HG02798 (cell line): Measurements from ENCODE around the gene DUSP10.

Experiments used
- ATAC-seq: cut with Tn5 transposase; IDR thresholded peaks from one replicate; pipeline ENCODE4 v1.9.1; 2021; ENCODE audit warnings: mild to moderate bottlenecking; ENCODE audit not compliant: unreplicated experiment, poor library complexity

DUSP10 gene

DNA sequence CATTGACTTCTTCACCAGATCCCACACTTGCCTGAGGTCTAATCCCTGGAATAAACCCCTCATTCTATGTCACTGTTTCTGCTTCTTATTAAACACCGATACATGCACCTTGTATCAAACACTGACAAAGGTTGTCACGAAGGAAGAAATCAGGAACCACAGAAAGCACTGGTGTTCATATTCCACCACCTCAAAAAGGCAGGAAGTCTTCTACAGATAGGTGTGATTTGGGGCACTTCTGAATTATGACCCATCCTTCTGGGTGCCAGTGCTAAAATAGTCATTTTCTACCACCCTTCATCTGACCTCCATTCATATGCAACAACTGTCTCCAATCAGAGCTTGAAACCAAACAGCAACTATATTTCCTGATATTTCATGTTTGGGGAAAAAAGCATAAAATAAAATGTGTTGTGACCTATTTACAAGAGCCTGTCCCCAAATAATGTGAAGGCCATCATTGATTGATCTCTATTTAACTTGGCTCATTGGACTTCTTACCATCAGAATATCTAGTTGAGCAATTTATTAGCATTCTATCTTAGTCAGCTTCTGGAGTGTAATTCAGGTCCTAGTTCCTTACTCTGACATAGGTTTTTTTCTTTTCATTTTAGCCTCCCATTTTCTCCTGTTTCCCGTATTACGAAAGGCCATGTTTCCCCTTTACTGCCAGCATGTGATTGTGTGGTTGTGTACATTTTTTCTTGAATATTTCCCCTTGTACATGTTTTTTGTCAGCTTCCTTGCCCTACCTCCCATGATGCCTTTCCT lies 43.1 kb downstream of the DUSP10 start:
- ATAC-seq = no peak

DNA sequence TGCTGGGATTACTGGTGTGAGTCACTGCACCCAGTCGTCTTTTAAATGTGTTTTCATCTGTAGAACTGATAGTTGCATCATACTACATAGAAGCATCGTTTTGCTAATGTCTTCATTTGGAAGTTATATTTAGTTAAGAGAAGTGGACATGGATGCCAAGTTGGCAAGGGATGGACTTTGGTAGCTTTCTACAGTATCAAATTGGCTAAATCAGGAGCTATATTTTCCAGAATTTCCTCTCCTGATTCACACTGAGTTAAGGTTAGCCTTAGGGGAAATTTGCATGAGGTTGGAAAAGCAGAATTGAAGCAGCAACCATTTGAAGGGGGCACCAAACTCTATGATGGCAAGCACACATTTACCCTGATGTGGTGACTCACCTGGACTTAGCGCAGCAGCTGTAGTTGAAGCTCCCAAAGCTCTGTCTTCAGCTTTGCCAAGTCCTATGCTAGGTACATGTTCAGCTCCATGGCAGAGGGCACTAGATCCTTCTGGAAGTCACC lies 43.9 kb downstream of the DUSP10 start:
- no peak for ATAC-seq

DNA sequence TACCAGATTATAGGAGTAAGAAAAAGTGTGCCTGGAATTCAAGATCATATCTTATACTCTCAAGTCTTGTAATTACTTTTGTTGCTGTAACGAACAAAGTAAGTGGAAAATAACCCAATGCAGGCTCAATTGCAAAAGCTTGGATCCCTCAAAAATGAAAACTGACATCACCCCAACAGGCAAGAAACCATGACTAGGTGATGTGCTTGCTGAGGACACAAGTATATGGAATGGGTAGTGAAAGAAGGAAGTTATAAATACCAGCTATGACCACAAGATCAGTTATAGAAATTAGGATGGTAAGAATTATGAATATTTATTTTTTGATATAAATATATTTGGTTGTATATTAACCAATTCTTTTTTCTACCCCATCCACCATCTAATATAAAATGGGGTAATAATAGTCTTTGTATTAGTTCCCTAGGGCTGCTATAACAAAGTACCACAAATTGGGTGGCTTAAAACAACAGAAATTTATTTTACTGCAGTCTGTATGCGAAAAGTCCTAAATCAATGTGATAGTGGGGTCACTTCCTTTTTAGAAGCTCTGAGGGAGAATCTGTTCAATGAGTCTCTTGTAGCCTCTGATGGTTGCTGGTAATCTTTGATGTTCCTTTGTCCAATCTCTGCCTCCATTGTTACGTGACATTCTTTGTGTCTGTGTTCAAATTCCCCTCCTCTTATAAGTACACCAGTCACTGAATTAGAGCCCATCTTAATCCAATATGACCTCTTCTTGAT lies 45.0 kb downstream of the DUSP10 start:
- ATAC-seq = no peak

DNA sequence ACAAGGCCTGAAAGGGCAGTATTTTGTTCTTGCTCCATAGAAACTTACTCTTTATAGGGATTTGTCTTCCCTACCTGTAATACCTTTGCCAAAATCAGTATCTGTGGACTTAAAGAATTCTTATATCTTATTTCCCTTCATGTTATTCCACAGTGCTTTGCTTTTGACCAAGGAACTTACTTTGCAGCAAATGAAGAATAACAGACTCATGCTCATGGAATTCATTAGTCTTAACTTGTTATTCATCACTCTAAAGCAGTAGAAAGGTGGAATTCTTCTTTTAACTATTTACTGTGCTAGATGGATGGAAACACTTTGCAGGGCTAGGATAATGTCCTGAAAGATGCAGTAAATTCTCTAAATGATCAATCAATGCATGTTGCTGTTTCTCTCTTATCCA lies 45.9 kb downstream of the DUSP10 start:
- ATAC-seq = no peak

DNA sequence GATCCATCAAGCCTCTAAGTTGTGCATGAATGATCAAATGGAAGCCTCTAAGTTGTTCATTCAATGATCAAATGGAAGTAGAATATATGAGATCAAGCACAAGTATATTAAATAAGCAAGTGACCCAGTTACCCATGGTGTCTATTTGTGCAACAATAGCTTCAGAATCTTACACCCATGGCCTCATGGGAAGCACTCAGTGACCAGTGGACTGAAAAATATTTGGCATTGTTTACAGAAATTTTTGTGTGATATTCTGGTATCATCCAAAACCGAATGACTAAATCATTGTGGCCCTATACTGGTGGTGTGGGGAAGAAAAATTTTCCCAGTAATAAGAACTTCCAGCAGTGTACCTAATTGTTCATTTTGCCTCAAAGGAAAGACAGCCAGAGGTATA lies 46.6 kb downstream of the DUSP10 start:
- no peak for ATAC-seq

DNA sequence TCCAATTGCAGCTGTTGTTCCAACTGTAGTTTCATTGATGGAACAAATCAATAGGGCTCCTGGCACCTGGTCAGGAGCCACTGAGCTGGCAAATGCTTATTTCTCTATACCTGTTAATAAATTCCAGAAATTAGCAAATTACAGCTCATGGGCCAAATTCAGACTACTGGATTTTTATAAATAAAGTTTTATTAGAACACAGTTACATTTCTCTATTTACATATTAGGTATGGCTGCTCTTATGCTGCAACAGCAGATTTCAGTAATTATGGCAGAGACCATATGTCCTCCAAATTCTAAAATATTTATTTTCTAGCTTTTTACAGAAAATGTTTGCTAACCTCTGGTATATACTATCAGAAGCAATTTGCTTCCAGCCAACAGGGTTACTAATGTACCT lies 47.8 kb downstream of the DUSP10 start:
- ATAC-seq = no peak

DNA sequence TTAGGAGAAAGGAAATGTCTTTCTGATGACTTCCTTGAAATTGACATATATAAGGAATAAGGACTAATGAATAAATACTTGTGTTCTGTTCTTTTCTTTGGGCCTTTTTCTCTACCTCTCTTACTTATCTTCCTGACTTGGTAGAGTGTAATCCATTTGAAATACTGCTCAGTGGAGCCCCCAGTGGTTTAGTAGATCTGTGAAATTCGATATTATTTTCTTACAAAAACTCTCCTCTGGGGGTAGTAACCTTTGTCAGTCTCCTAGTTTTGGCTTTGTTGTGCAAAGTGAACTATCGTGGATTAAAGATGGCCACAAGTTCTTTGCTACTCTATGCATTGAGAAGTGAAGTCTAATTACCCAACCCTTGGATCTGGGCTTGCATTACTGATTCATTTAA lies 48.8 kb downstream of the DUSP10 start:
- no peak for ATAC-seq

DNA sequence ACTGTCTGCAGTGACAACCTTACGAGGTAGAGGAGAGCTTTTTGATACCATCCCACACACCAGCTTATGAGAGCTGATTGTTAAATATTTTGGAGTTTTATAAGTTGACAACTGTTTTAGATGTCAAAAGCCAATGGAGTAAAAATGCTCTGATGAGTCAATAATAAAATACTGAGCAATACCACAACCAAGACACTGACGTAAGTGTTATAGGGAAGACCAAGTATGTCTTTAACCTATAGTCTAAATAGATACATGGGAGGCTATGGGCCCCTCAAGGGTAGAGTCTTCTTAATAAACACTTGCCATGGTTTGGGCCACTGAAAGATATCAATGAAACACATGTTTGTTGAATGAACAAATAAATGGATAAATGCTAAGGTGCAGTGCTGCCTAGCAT lies 49.2 kb downstream of the DUSP10 start:
- no peak for ATAC-seq

DNA sequence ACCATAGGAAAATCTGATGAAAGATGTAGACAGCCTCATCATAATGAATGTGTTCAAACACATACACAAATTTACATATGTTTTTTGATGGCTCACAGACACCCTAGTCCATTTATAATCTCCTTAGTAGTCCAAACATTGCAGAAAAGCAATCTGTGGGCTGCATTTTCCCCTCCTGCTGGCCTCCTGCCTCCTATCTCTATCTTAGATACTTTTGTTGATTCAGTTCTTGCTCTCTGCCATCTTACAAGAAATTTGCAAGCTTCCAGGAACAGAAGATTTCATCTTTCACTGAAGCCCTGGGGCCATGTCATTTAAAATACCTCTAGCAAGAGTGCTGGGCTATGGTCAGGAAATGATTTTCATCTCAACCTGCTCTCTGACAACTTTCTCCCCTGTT lies 50.6 kb downstream of the DUSP10 start:
- no peak for ATAC-seq

DNA sequence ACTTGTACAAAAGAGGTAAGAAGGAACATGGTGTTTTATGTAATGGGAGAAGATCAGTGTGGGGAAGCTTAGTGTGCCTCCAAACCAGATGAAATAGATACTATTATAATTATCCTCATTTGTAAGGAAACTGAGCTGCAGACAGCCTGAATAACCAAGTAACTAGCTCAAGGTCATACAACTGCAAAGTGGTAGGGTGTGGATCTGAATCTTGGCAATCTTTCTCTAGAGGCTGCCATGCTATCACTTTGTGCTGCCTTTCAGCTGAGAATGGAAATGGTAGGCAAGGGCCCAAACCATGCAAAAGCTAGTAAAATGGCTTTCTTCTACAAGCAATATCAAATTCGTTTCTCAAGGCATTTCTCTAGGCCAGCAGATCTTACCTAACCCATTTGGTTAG lies 51.0 kb downstream of the DUSP10 start:
- ATAC-seq = no peak

DNA sequence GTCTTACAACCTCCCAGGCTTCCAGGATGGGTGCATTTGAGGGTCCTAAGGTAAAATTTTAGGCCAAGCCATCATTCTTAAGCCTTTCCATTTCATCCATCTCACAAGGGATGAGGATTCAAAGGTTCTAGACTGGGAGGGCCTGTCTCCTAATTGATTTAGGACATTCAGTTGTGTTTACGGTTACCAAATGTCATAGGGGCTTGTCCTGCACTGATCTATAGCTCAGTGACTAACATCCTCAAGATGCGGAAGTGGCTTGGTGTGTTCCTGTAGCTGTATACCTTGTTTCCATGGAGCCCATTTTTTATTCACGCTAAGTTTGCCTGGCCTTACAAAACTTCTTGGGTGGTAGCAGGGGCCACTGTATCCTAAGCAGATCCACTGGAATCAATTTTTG lies 52.8 kb downstream of the DUSP10 start:
- ATAC-seq = no peak

DNA sequence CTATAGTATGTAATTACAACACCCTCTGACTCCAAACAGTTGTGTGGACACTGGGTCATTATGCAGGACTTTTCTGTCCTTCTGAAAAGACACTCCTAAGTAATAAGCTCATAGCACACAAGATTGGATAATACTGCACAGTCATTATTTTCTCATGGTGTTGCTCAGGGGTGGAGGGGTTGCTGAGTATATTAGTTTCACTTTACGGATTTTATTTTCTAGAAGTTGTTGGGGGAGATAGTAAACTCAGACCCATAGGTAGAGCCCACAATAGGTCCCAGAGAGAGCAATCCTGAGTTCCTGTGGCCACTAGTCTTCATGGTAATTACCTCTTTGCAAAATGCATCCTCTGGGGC lies 53.4 kb downstream of the DUSP10 start:
- no peak for ATAC-seq

DNA sequence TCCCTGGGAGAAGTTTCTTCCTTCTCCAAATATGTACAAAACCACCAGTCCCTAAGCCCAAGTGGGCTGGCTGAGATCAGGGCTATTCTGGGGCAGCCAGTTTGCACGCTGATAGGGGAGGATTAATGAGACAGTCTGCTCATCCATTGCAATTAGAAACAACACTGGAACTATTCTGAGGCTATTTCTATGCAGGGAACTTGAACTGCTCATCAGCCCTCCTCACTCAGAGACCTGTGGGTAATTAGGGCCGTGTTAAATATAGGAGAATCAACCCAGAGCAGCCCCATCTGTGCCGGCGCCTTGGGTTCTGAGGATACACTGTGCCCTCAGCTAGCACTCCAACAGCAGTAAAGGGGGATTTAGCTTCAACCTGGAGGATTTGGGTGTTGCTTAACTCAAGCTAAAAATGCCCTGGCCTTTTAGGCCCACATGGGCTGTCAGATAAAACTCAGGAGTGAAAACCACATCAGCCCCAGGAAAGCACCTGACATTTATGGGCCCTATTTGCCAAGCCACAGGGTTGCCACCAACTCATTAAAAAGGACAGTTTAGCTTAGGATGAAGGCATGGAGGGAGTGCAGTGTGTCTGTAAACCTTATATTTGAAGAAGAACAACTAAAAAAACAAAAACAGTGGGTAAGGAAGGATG lies 53.9 kb downstream of the DUSP10 start:
- no peak for ATAC-seq

DNA sequence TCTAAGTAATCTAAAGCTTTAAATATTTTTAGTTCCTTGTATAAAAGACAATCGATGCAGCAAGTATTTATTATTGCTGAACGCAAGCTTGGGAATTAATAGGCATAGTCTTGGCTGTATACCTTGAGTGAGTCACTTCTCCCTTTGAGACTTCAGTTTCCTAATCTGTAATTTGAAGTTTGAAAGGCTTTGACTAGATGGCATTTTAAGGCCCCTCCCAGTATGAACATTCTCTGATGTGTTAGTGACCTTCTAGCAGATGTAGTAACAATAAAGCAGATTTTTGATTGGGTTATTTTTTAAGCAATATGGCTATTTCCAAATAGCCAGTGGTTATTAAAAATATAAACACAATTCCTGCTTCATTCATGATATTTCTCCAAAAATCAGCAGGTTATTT lies 58.2 kb downstream of the DUSP10 start:
- no peak for ATAC-seq

DNA sequence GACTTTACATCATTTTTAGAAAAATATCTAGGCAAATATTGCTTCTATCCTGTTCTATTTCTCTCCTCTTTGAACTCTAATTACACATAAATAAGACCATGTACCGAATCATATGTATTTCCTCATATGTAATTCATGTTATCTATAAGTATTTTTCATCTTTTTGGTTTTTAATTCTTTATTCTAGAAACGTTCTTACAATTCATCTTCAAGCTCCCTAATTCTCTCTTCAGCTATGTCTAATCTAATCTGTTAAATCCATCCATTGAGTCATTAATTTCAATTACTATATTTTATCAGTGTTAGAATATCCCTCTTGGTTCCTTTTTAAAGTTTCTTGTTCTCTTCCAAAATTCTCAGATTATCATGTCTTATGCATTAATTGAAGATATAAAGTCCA lies 61.8 kb downstream of the DUSP10 start:
- no peak for ATAC-seq

DNA sequence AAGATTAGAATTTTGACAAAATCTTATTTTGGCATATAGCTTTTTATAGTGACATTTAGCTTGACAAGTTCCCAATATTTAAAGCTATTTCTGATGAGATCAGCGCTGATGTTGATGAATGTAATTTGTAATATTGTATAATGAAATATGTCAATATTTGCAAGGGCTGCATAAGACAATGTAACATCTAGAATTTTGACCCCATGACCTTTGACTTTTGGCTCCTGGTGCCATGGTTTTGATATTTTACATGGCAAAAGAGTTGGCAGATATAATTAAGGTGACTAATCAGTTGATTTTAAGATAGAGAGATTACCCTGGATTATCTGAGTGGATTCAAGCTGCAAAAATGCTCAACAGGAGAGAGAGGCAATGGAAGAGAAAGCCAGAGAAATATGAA lies 63.9 kb downstream of the DUSP10 start:
- ATAC-seq = no peak

DNA sequence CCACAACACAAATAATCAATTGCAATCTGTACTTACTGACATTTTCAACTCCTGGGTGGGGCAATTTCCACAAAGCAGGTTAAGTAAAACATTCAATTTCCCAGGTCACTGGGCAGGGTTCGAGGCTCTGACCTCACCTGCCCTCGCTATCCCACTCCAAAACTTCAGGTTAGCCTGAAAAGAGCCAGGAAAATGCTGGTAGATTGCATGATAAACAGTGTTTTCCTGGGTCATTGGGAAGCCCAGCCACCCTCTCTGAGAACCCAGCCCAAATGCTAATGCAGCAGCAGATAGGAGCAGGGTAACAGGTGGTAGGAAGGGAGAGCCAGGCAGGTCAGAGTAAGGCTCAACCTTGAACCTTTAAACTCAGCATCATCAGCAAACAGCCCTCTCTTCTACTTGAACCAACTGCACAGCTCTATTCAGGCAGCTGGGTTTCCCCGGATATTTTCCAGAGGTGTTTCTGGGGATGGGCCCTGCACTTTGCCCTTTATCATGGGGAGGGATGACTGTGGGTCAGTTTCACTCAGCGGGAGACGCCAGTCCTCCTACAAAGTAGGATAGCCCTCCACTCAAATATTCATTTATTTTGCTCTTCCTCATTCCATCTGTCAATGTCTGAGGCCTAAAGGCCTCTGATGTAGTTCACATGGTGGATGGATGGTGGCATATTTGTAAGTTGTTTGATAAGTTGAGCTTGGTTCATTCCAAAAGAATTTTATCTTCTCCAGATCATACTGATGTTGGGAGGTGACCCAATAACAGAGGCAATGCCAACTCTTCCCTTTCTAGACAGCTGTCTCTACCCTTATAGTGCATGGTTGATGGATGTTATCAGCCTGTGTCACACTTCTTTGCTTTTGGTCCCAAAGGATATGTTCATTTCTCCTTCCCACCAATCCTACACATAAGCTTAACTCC lies 65.7 kb downstream of the DUSP10 start:
- ATAC-seq = no peak

DNA sequence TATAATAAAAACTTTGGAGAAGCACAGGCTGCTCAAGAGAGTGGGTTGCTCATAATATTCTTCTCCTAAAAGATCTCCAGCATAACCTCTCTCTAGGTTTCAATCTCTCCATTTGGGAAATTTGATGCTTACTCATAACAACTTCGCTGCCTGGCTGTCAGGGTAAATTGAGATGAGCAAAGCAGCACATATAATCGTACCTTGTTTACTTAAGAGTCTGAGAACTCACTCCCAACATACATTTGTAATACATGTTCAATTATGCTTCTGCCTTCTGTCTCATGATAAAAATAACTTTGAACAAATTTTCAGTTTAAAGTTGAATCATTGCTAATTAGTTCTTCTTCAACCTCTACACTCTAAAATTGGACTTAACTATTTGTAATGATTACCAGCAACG lies 68.9 kb downstream of the DUSP10 start:
- no peak for ATAC-seq

DNA sequence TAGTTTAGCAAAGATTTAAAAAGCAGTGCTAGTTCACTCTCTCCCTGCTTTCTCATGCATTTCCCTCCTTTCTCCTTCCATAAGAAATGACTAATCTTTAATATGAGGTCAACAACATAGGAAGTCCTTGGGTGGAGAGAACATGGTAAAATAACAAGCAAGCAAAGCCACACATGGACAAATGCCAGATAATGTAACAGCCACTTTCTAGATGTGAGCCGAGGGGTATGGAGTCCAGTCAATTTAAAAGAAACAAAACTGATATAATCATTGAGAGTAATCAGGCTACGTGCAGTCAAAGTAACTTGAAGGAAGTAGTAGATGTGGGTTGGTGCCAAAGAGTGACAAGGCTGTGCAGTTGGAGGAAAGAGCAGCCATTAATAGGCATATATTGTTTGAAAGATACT lies 69.6 kb downstream of the DUSP10 start:
- ATAC-seq = no peak

DNA sequence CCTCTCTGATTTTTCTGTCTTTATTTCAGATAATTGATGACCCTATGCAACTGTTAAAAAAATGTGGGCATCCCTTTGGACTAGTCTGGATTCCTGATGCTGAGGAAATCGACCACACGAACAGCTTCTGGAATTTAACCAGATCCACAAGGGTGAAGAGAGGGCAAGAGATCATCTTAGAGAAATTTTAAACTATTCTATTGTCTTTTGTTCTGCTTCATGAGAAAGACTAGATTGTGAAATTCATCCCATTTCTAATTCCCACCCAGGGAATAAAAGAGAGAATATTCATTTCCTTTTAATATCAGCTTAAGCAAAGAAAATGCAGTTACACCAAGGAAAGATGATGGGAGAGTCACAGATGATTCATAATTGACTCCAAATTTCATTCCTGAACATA lies 71.8 kb downstream of the DUSP10 start:
- no peak for ATAC-seq
